Lower lobe of right lung (tissue), 2 donors: ENCODE data around the gene IQSEC3. TPM values are rescaled to one million over a fixed set of nuclear protein-coding genes. Genes with fewer than 3 reads are reported as not detected.

Source experiments
- ATAC-seq, 2 donors: fragments of 200-7000 bp; cut with Tn5 transposase; one replicate each; pipeline ENCODE4 v1.9.1; 2020 to 2022; ENCODE audit warnings: mild to moderate bottlenecking in 2 of 2, moderate library complexity in 2 of 2
- DNase-seq: peaks from one replicate; pipeline ENCODE4 v3.0.0-alpha.2; 2020
- H3K27ac ChIP-seq: fragments of 200-600 bp; one replicate; pipeline ENCODE4 v1.8.0; 2022
- H3K27me3 ChIP-seq: fragments of 200-600 bp; one replicate; pipeline ENCODE4 v1.8.0; 2022; ENCODE audit warnings: low read depth
- H3K36me3 ChIP-seq: fragments of 200-600 bp; one replicate; pipeline ENCODE4 v1.8.0; 2022; ENCODE audit warnings: mild to moderate bottlenecking
- H3K4me1 ChIP-seq: fragments of 200-600 bp; one replicate; pipeline ENCODE4 v1.8.0; 2022
- H3K4me3 ChIP-seq: fragments of 200-600 bp; one replicate; pipeline ENCODE4 v1.8.0; 2022; ENCODE audit warnings: mild to moderate bottlenecking
- H3K9me3 ChIP-seq: fragments of 200-600 bp; one replicate; pipeline ENCODE4 v1.8.0; 2022
- CTCF ChIP-seq: fragments of 200-600 bp; IDR thresholded peaks from one replicate; pipeline ENCODE4 v1.8.0; 2022; ENCODE audit warnings: antibody characterized with exemption, mild to moderate bottlenecking
- intact Hi-C: fragments of 100-400 bp; cut with DNase I; formaldehyde crosslinking; loops from one replicate; pipeline ENCODE4 v1.11.0; 2022
- total RNA-seq: library from RNA; stranded (reverse); fragmentation: NEBNext Ultra II Directional; extraction: Animal tissue kit (Norgen Biotek cat#: 25700); gene quantifications from one replicate; pipeline ENCODE4 v1.2.1, GENCODE V29; 2021
- donor health status: DM: no; HTN: yes; CAD: no; lungs with severe emphysema.

Gene IQSEC3
- total RNA-seq, 1 donor from 2014 or later = 10.7 TPM

- peaks cover 3% of the 10 kb centered on the region for H3K27me3 ChIP-seq
- ATAC-seq = peak; percentile 57 to 74
- no peak overlapping the region for H3K4me3 ChIP-seq
- H3K4me1 ChIP-seq = peaks cover 5% of the 10 kb centered on the region
- intact Hi-C loops = no loop called here
- DNase-seq = no peak
- no peaks in the 10 kb centered on the region for H3K9me3 ChIP-seq
- H3K27ac ChIP-seq = no peak overlapping the region
- no peaks in the 10 kb centered on the region for H3K36me3 ChIP-seq
- no peak for TF ChIP-seq CTCF
Observed at GRCh38 chr12:152440-152839, 85.9 kb downstream of the IQSEC3 start.

GRCh38 chr12:153080-153746, 86.6 kb downstream of the IQSEC3 start:
- peak; percentile 60 for TF ChIP-seq CTCF
- intact Hi-C loops = no loop called here
- Histone ChIP-seq H3K4me1 (peaks cover 5% of the 10 kb centered on the region), H3K27ac (no peak overlapping the region), H3K27me3 (peaks cover 3% of the 10 kb centered on the region), H3K4me3 (no peak overlapping the region), H3K9me3 (no peaks in the 10 kb centered on the region), H3K36me3 (no peaks in the 10 kb centered on the region)
- ATAC-seq = peak; percentile 78 to 83
- DNase-seq = peak; percentile 80

- Histone ChIP-seq H3K4me3 (no peak overlapping the region), H3K27me3 (peaks cover 3% of the 10 kb centered on the region), H3K4me1 (peaks cover 5% of the 10 kb centered on the region), H3K27ac (no peak overlapping the region), H3K9me3 (no peaks in the 10 kb centered on the region), H3K36me3 (no peaks in the 10 kb centered on the region)
- TF ChIP-seq CTCF = no peak
- intact Hi-C loops = no loop called here
- DNase-seq = no peak
- no peak for ATAC-seq
Observed at GRCh38 chr12:154058-154457, 87.5 kb downstream of the IQSEC3 start.

- Histone ChIP-seq H3K27me3 (peaks cover 3% of the 10 kb centered on the region), H3K27ac (no peak overlapping the region), H3K36me3 (no peaks in the 10 kb centered on the region), H3K4me1 (peaks cover 5% of the 10 kb centered on the region), H3K4me3 (no peak overlapping the region), H3K9me3 (no peaks in the 10 kb centered on the region)
- ATAC-seq (no peak), DNase-seq (no peak)
- no peak for TF ChIP-seq CTCF
- intact Hi-C loops = no loop called here
Observed at GRCh38 chr12:155006-155405, 88.4 kb downstream of the IQSEC3 start.

- H3K9me3 ChIP-seq = no peaks in the 10 kb centered on the region
- DNase-seq (no peak), ATAC-seq (no peak)
- H3K27me3 ChIP-seq = peaks cover 3% of the 10 kb centered on the region
- TF ChIP-seq CTCF = no peak
- H3K4me3 ChIP-seq = no peak overlapping the region
- peaks cover 5% of the 10 kb centered on the region for H3K4me1 ChIP-seq
- intact Hi-C loops = no loop called here
- H3K36me3 ChIP-seq = no peaks in the 10 kb centered on the region
- no peak overlapping the region for H3K27ac ChIP-seq
Observed at GRCh38 chr12:155646-156045, 89.1 kb downstream of the IQSEC3 start.
